K562 (cell line): Measurements from ENCODE around the gene GOSR1. TPM values are rescaled to one million over a fixed set of nuclear protein-coding genes. Genes with fewer than 3 reads are reported as not detected.

Experiments used
- ATAC-seq: fragments of 200-7000 bp; cut with Tn5 transposase; 3 replicates; pipeline ENCODE4 v1.9.1; 2020; ENCODE audit warnings: moderate library complexity
- BruUV-seq: library from RNA; stranded (reverse); fragments of 400-500 nt; replicated peaks from 2 replicates; lab custom pipeline; 2021; lab: Mats Ljungman, UMichigan
- CTCF ChIA-PET: fragments of 300-600 bp; formaldehyde crosslinking; extraction: SDS; loops from one replicate; lab custom pipeline; 2021; ENCODE audit warnings: low intra/inter-chr PET ratio; lab: Yijun Ruan, JAX
- POLR2A ChIA-PET: fragments of 300-600, 350-650 bp; sonication (Branson Sonifier 250); formaldehyde crosslinking; extraction: SDS; loops from one replicate; lab custom pipeline; 2021; ENCODE audit warnings: antibody characterized with exemption, inconsistent platforms; lab: Yijun Ruan, JAX
- DNase-seq, 4 experiments: peaks; one replicate each; pipeline versions ENCODE4 v3.0.0 to v3.0.0-alpha.2; 2011 to 2018; ENCODE audit warnings: low spot score in 3 of 4, mixed read lengths in 3 of 4; ENCODE audit errors: extremely low read depth in 1 of 4
- FAIRE-seq: peaks from 2 replicates; lab custom pipeline; 2011; peaks lifted over from hg19 to GRCh38; lab: Jason Lieb, UNC
- H2AFZ ChIP-seq: 2 replicates; pipeline ENCODE4 v1.6.0; 2011; ENCODE audit warnings: low read depth, low read length, control low read depth, inconsistent platforms
- H3K27ac ChIP-seq: fragments of 200-600 bp; 3 replicates; pipeline ENCODE4 v1.8.0; 2011; ENCODE audit warnings: low read depth, mild to moderate bottlenecking, control low read depth, inconsistent platforms, low read length, moderate library complexity, mixed read lengths; ENCODE audit errors: extremely low read depth
- H3K27me3 ChIP-seq, 2 experiments: fragments of 300-600 bp in 1 of 2; 2 replicates in 1 of 2; 3 replicates in 1 of 2; pipeline versions ENCODE4 v1.6.0 to v1.8.0; 2011; ENCODE audit warnings: inconsistent platforms in 2 of 2, low read length in 2 of 2, mild to moderate bottlenecking in 1 of 2, mixed read lengths in 1 of 2, moderate library complexity in 1 of 2; ENCODE audit not compliant: control insufficient read depth in 2 of 2, insufficient read depth in 2 of 2
- H3K36me3 ChIP-seq: fragments of 300-600 bp; 3 replicates; pipeline ENCODE4 v1.8.0; 2011; ENCODE audit warnings: mild to moderate bottlenecking, low read length, inconsistent platforms; ENCODE audit not compliant: control insufficient read depth, insufficient read depth
- H3K4me1 ChIP-seq, 2 experiments: fragments of 200-600 bp in 1 of 2; replicated peaks in 1 of 2; 2 replicates in 1 of 2; 3 replicates in 1 of 2; pipeline versions ENCODE4 v1.5.1 to v1.8.0; 2011; ENCODE audit warnings: inconsistent platforms in 2 of 2, low read length in 2 of 2, mild to moderate bottlenecking in 1 of 2, mixed read lengths in 1 of 2, moderate library complexity in 1 of 2; ENCODE audit not compliant: control insufficient read depth in 2 of 2, insufficient read depth in 2 of 2
- H3K4me2 ChIP-seq: 2 replicates; pipeline ENCODE4 v1.6.1; 2011; ENCODE audit warnings: low read length, control low read depth, inconsistent platforms, mixed read lengths; ENCODE audit not compliant: insufficient read depth
- H3K4me3 ChIP-seq: fragments of 200-600 bp; sonication (generic), shearing (Covaris generic); 2 replicates; pipeline ENCODE4 v1.5.1; 2016; ENCODE audit warnings: control low read depth, inconsistent platforms
- H3K79me2 ChIP-seq: fragments of 200-600 bp; 3 replicates; pipeline ENCODE4 v1.8.0; 2011; ENCODE audit warnings: low read length, inconsistent platforms; ENCODE audit not compliant: control insufficient read depth, insufficient read depth
- H3K9ac ChIP-seq, 2 experiments: 2 replicates each; pipeline versions ENCODE4 v1.6.0 to v1.6.1; 2011; ENCODE audit warnings: low read depth in 2 of 2, low read length in 2 of 2, control low read depth in 1 of 2, inconsistent platforms in 1 of 2, mild to moderate bottlenecking in 1 of 2, mixed read lengths in 1 of 2; ENCODE audit not compliant: insufficient read depth in 1 of 2
- H3K9me1 ChIP-seq: one replicate; pipeline ENCODE4 v1.6.0; 2011; ENCODE audit warnings: inconsistent platforms, mild to moderate bottlenecking, low read length, moderate library complexity; ENCODE audit not compliant: control insufficient read depth, insufficient read depth
- H3K9me3 ChIP-seq: replicated peaks from 2 replicates; pipeline ENCODE4 v1.5.1; 2011; ENCODE audit warnings: low read depth, low read length, inconsistent platforms; ENCODE audit not compliant: control insufficient read depth, insufficient read depth
- H4K20me1 ChIP-seq: replicated peaks from 2 replicates; pipeline ENCODE4 v1.6.1; 2011; ENCODE audit warnings: low read length, inconsistent platforms, mixed read lengths; ENCODE audit not compliant: control insufficient read depth, insufficient read depth
- CCNT2 ChIP-seq: IDR thresholded peaks from 2 replicates; pipeline ENCODE4 v1.6.1; 2011; ENCODE audit warnings: borderline replicate concordance, low read depth, mild to moderate bottlenecking, moderate library complexity, mixed read lengths, low read length; ENCODE audit not compliant: insufficient read length; ENCODE audit errors: extremely low read depth
- FIP1L1 ChIP-seq: fragments of 200-400 bp; formaldehyde crosslinking; IDR thresholded peaks from 2 replicates; pipeline ENCODE4 v1.6.1; 2018; ENCODE audit warnings: mild to moderate bottlenecking, low read depth, low read length; ENCODE audit not compliant: poor library complexity, severe bottlenecking
- NCOR1 ChIP-seq: fragments of 450-650 bp; IDR thresholded peaks from 2 replicates; pipeline ENCODE4 v1.6.1; 2016; ENCODE audit warnings: mild to moderate bottlenecking, moderate library complexity
- NFE2L1 ChIP-seq: fragments of 450-650 bp; IDR thresholded peaks from 2 replicates; pipeline ENCODE4 v1.6.1; 2016; ENCODE audit warnings: missing genetic modification characterization, low read depth, mild to moderate bottlenecking, missing compliant biosample characterization, moderate library complexity, borderline replicate concordance
- PREB ChIP-seq: sonication (generic); formaldehyde crosslinking; IDR thresholded peaks from 2 replicates; pipeline ENCODE4 v1.8.1; 2023; ENCODE audit warnings: mild to moderate bottlenecking, missing genetic modification reagents
- WGBS: fragments of 100-300 bp; shearing (Covaris generic); methylation state at CpG from one replicate; pipeline ENCODE4 v1.1.6; 2016; ENCODE audit warnings: low coverage, mixed read lengths; ENCODE audit not compliant: insufficient coverage; ENCODE audit errors: missing lambda C conversion rate; 5-methylcytosine and 5-hydroxymethylcytosine counted together
- in situ Hi-C: fragments of 300-500 bp; cut with MboI; formaldehyde crosslinking; loops from 4 replicates; pipeline ENCODE4 v1.15.0; 2018; ENCODE audit warnings: inconsistent platforms, mixed read lengths
- intact Hi-C: fragments of 100-400 bp; cut with micrococcal nuclease; formaldehyde crosslinking; loops from 2 replicates; pipeline ENCODE4 v1.14.2; 2022
- polyA plus RNA-seq, 8 experiments: library from polyadenylated mRNA; depleted of rRNA in 4 of 8; stranded (reverse) in 5 of 8; unstranded in 3 of 8; fragments of >200 nt; fragmentation: Nextera tagmentation in 2 of 8; fragmentation: Illumina TruSeq in 1 of 8; extraction: Ambion mirVana in 2 of 8; extraction: Trizol in 1 of 8; gene quantifications; 2 replicates each; pipeline versions ENCODE4 v1.2.1 to v1.2.3, GENCODE V29; 2011 to 2014; ENCODE audit warnings: inconsistent platforms in 1 of 8, missing spikeins in 1 of 8
- total RNA-seq, 7 experiments: library from RNA; depleted of rRNA in 6 of 7; stranded (reverse); fragments of >200 nt in 6 of 7; fragmentation: Illumina TruSeq in 2 of 7; extraction: Trizol in 2 of 7; gene quantifications; 2 replicates each; pipeline versions ENCODE4 v1.2.1 to v1.2.3, GENCODE V29; 2011 to 2021; ENCODE audit warnings: low replicate concordance in 1 of 7
- TF ChIP-seq, protein P1 (sequence below), 2 experiments: fragments of 250-450 bp in 1 of 2; fragments of 450-650 bp in 1 of 2; sonication (Bioruptor Pico) in 1 of 2; IDR thresholded peaks; 2 replicates each; pipeline versions ENCODE4 v1.6.1 to v1.8.0; 2016 to 2021; ENCODE audit warnings: mild to moderate bottlenecking in 2 of 2, moderate library complexity in 2 of 2, missing compliant biosample characterization in 1 of 2, missing genetic modification characterization in 1 of 2
- TF ChIP-seq, protein P2 (sequence below): fragments of 450-650 bp; IDR thresholded peaks from 2 replicates; pipeline ENCODE4 v1.6.1; 2014; ENCODE audit warnings: low read depth, mild to moderate bottlenecking, moderate library complexity, borderline replicate concordance
- TF ChIP-seq, protein P3 (sequence below): fragments of 450-650 bp; IDR thresholded peaks from 2 replicates; pipeline ENCODE4 v1.6.1; 2018; ENCODE audit not compliant: partially characterized antibody
- TF ChIP-seq, protein P4 (sequence below): sonication (generic); formaldehyde crosslinking; IDR thresholded peaks from 2 replicates; pipeline ENCODE4 v1.8.0; 2022; ENCODE audit warnings: missing genetic modification reagents, mild to moderate bottlenecking, moderate library complexity, borderline replicate concordance

Gene GOSR1
- total and polyA plus RNA-seq, 9 of the 15 experiments (the other 6 are each of a cell fraction or from before 2014, with no cell fraction given) = 17.6 to 95.5 (median 33.3) TPM

DNA sequence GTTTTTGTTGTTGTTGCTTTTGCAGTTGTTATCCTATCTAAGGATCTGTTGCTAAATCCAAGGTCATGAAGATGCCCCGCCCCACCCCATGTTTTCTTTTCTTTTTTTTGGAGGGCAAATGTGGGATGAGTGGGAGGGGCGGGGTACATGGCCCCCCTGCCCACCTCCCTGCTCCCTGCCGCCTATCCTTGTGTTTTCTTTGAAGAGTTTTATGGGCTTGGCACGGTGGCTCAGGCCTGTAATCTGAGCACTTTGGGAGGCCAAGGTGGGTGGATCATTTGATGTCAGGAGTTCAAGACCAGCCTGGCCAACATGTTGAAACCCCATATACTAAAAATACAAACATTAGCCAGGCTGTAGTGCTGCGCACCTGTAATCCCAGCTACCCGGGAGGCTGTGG is 18.8 kb upstream of the GOSR1 start:
- H3K79me2 ChIP-seq = no peaks in the 10 kb centered on the region
- DNase-seq = no peak
- no peak for ATAC-seq
- ChIA-PET POLR2A (no interaction called here), CTCF (no interaction called here)
- H3K9ac ChIP-seq = no peak overlapping the region
- peaks cover 33% of the 10 kb centered on the region for H3K36me3 ChIP-seq
- H3K9me1 ChIP-seq = no peaks in the 10 kb centered on the region
- H3K27ac ChIP-seq = no peak overlapping the region
- WGBS = 86% methylated on average over 6 of the region's 6 CpGs
- intact Hi-C loops (no loop called here), in situ Hi-C loops (no loop called here)
- no peak for FAIRE-seq
- H4K20me1 ChIP-seq = no peaks in the 10 kb centered on the region
- TF ChIP-seq, protein P1, sequence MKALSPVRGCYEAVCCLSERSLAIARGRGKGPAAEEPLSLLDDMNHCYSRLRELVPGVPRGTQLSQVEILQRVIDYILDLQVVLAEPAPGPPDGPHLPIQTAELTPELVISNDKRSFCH (CRISPR knock-in tag; IDR thresholded peaks at IDR 0.05) = no peak
- TF ChIP-seq, protein P1 (tag; IDR thresholded peaks at IDR 0.05) = no peak
- TF ChIP-seq FIP1L1 (no peak), CCNT2 (no peak), PREB (CRISPR knock-in tag) (no peak), NFE2L1 (tag) (no peak), NCOR1 (no peak)
- TF ChIP-seq, protein P2, sequence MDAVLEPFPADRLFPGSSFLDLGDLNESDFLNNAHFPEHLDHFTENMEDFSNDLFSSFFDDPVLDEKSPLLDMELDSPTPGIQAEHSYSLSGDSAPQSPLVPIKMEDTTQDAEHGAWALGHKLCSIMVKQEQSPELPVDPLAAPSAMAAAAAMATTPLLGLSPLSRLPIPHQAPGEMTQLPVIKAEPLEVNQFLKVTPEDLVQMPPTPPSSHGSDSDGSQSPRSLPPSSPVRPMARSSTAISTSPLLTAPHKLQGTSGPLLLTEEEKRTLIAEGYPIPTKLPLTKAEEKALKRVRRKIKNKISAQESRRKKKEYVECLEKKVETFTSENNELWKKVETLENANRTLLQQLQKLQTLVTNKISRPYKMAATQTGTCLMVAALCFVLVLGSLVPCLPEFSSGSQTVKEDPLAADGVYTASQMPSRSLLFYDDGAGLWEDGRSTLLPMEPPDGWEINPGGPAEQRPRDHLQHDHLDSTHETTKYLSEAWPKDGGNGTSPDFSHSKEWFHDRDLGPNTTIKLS = no peak
- TF ChIP-seq, protein P3, sequence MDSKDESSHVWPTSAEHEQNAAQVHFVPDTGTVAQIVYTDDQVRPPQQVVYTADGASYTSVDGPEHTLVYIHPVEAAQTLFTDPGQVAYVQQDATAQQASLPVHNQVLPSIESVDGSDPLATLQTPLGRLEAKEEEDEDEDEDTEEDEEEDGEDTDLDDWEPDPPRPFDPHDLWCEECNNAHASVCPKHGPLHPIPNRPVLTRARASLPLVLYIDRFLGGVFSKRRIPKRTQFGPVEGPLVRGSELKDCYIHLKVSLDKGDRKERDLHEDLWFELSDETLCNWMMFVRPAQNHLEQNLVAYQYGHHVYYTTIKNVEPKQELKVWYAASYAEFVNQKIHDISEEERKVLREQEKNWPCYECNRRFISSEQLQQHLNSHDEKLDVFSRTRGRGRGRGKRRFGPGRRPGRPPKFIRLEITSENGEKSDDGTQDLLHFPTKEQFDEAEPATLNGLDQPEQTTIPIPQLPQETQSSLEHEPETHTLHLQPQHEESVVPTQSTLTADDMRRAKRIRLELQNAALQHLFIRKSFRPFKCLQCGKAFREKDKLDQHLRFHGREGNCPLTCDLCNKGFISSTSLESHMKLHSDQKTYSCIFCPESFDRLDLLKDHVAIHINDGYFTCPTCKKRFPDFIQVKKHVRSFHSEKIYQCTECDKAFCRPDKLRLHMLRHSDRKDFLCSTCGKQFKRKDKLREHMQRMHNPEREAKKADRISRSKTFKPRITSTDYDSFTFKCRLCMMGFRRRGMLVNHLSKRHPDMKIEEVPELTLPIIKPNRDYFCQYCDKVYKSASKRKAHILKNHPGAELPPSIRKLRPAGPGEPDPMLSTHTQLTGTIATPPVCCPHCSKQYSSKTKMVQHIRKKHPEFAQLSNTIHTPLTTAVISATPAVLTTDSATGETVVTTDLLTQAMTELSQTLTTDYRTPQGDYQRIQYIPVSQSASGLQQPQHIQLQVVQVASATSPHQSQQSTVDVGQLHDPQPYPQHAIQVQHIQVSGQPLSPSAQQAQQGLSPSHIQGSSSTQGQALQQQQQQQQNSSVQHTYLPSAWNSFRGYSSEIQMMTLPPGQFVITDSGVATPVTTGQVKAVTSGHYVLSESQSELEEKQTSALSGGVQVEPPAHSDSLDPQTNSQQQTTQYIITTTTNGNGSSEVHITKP = no peak
- TF ChIP-seq, protein P4, sequence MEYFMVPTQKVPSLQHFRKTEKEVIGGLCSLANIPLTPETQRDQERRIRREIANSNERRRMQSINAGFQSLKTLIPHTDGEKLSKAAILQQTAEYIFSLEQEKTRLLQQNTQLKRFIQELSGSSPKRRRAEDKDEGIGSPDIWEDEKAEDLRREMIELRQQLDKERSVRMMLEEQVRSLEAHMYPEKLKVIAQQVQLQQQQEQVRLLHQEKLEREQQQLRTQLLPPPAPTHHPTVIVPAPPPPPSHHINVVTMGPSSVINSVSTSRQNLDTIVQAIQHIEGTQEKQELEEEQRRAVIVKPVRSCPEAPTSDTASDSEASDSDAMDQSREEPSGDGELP (CRISPR knock-in tag) = no peak
- H3K4me2 ChIP-seq = no peak overlapping the region
- H3K9me3 ChIP-seq = no peaks in the 10 kb centered on the region
- H2AFZ ChIP-seq = no peak overlapping the region
- H3K4me3 ChIP-seq = no peak overlapping the region
- H3K27me3 ChIP-seq = no peaks in the 10 kb centered on the region
- BruUV-seq = no TSS peak
- no peaks in the 10 kb centered on the region for H3K4me1 ChIP-seq
